DND-41 (cell line): ENCODE measurements around the gene AMPH.

Experiments used
- EZH2 ChIP-seq: IDR thresholded peaks from 3 replicates; pipeline ENCODE4 v1.6.1; 2012; ENCODE audit warnings: borderline replicate concordance, low read depth, mild to moderate bottlenecking, moderate library complexity, low read length, inconsistent platforms; ENCODE audit not compliant: severe bottlenecking
- TF ChIP-seq, protein P1 (sequence below): IDR thresholded peaks from 2 replicates; pipeline ENCODE4 v1.5.1; 2012; ENCODE audit warnings: borderline replicate concordance, low read length, moderate library complexity, mild to moderate bottlenecking; ENCODE audit not compliant: poor library complexity, severe bottlenecking; ENCODE audit errors: extremely low read depth

DNA sequence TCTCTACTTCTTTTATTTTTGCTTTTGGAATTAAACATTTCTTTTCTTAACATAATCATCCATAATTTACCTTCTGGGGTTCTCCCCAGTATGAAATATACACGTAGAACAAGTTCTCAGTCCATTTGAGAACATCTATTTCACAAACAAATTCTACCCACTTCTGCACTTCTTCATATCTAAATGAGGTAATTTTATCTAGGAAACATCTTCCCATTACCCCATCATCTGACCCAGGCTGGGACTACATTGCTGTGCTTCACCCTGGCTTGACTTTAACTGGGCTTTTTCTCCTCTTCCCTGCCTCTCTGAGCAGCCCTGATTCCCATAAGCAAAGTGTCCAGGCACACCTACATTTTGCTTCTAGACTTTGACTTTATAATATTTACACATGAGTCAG, 43.3 kb upstream of the AMPH start:
- TF ChIP-seq, protein P1, sequence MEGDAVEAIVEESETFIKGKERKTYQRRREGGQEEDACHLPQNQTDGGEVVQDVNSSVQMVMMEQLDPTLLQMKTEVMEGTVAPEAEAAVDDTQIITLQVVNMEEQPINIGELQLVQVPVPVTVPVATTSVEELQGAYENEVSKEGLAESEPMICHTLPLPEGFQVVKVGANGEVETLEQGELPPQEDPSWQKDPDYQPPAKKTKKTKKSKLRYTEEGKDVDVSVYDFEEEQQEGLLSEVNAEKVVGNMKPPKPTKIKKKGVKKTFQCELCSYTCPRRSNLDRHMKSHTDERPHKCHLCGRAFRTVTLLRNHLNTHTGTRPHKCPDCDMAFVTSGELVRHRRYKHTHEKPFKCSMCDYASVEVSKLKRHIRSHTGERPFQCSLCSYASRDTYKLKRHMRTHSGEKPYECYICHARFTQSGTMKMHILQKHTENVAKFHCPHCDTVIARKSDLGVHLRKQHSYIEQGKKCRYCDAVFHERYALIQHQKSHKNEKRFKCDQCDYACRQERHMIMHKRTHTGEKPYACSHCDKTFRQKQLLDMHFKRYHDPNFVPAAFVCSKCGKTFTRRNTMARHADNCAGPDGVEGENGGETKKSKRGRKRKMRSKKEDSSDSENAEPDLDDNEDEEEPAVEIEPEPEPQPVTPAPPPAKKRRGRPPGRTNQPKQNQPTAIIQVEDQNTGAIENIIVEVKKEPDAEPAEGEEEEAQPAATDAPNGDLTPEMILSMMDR = no peak
- no peak for TF ChIP-seq EZH2
